Activated CD8-positive, alpha-beta T cell treated with anti-CD3 and anti-CD28 coated beads for 36 hours (primary cell): ENCODE results near the gene SORCS2. TPM values are rescaled to one million over a fixed set of nuclear protein-coding genes. Genes with fewer than 3 reads are reported as not detected.

Experiments
- ATAC-seq: fragments of 200-7000 bp; cut with Tn5 transposase; one replicate; pipeline ENCODE4 v1.10.0; 2021; ENCODE audit warnings: mild to moderate bottlenecking, moderate library complexity
- CTCF ChIA-PET: fragments of 350-600 bp; sonication (Branson Sonifier 250); formaldehyde crosslinking; loops from one replicate; lab custom pipeline; 2021; ENCODE audit warnings: antibody characterized with exemption; lab: Charles Lee
- POLR2A ChIA-PET: fragments of 350-600 bp; sonication (Branson Sonifier 250); formaldehyde crosslinking; loops from one replicate; lab custom pipeline; 2021; ENCODE audit warnings: antibody characterized with exemption; lab: Charles Lee
- DNase-seq: peaks from one replicate; pipeline ENCODE4 v3.0.0-alpha.2; 2020
- H3K27ac Mint-ChIP-seq: one replicate; pipeline ENCODE4 v1.8.0; 2021; ENCODE audit warnings: mild to moderate bottlenecking, mixed read lengths
- H3K27me3 Mint-ChIP-seq: one replicate; pipeline ENCODE4 v1.8.0; 2021; ENCODE audit warnings: mixed read lengths
- H3K36me3 Mint-ChIP-seq: one replicate; pipeline ENCODE4 v1.8.0; 2021; ENCODE audit warnings: low read depth, mixed read lengths
- H3K4me1 Mint-ChIP-seq: one replicate; pipeline ENCODE4 v1.8.0; 2021; ENCODE audit warnings: low read depth, mixed read lengths
- H3K4me3 Mint-ChIP-seq: one replicate; pipeline ENCODE4 v1.8.0; 2021; ENCODE audit warnings: mild to moderate bottlenecking, moderate library complexity, mixed read lengths
- H3K9me3 Mint-ChIP-seq: one replicate; pipeline ENCODE4 v1.8.0; 2021; ENCODE audit warnings: mixed read lengths
- intact Hi-C: fragments of 100-400 bp; cut with micrococcal nuclease; formaldehyde crosslinking; loops from one replicate; pipeline ENCODE4 v1.10.0; 2022
- total RNA-seq, 2 experiments: library from RNA; stranded (reverse); gene quantifications; one replicate each; pipeline ENCODE4 v1.2.3, GENCODE V29; 2021
- TF ChIP-seq, protein P1 (sequence below): fragments of 200-600 bp; IDR thresholded peaks from one replicate; pipeline ENCODE4 v1.8.0; 2022; ENCODE audit warnings: antibody characterized with exemption, mild to moderate bottlenecking

SORCS2 gene
- total RNA-seq, 2 experiments from 2014 or later = 0.05 TPM; not detected in 1

- POLR2A ChIA-PET = interaction anchor here (0.6 kb wide), 1 partner anchor 92 kb away, joined by 4 read pairs; no protein-coding TSS in a partner anchor
- Mint-ChIP-seq H3K9me3 (no peaks in the 10 kb centered on the region), H3K36me3 (no peaks in the 10 kb centered on the region), H3K4me3 (no peak overlapping the region), H3K27ac (no peak overlapping the region), H3K4me1 (no peaks in the 10 kb centered on the region), H3K27me3 (no peaks in the 10 kb centered on the region)
- CTCF ChIA-PET = no interaction called here
- ATAC-seq = no peak
- no peak for DNase-seq
- intact Hi-C loops = no loop called here
- TF ChIP-seq, protein P1, sequence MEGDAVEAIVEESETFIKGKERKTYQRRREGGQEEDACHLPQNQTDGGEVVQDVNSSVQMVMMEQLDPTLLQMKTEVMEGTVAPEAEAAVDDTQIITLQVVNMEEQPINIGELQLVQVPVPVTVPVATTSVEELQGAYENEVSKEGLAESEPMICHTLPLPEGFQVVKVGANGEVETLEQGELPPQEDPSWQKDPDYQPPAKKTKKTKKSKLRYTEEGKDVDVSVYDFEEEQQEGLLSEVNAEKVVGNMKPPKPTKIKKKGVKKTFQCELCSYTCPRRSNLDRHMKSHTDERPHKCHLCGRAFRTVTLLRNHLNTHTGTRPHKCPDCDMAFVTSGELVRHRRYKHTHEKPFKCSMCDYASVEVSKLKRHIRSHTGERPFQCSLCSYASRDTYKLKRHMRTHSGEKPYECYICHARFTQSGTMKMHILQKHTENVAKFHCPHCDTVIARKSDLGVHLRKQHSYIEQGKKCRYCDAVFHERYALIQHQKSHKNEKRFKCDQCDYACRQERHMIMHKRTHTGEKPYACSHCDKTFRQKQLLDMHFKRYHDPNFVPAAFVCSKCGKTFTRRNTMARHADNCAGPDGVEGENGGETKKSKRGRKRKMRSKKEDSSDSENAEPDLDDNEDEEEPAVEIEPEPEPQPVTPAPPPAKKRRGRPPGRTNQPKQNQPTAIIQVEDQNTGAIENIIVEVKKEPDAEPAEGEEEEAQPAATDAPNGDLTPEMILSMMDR = no peak
Measured at GRCh38 chr4:7564242-7564641, 371.9 kb downstream of the SORCS2 start.

DNA sequence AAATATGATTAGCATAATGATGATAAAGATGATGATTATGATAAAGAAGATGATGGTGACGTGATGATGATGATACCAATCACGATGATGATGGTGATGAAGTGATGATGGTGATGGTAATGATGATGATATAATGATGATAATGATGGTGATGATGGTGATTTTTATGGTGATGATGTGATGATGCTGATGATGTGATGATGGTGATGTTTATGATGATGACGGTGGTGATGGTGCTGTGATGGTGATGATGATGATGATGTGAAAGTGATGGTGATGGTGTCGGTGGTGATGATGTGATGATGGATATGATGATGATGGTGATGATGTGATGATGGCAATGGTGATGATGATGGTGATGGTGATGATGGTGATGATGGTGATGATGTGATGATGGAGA lies 373.1 kb downstream of the SORCS2 start:
- no peaks in the 10 kb centered on the region for H3K27me3 Mint-ChIP-seq
- H3K27ac Mint-ChIP-seq = no peak overlapping the region
- ChIA-PET CTCF (no interaction called here), POLR2A (no interaction called here)
- H3K4me1 Mint-ChIP-seq = no peaks in the 10 kb centered on the region
- DNase-seq (no peak), ATAC-seq (no peak)
- no peaks in the 10 kb centered on the region for H3K9me3 Mint-ChIP-seq
- intact Hi-C loops = no loop called here
- no peaks in the 10 kb centered on the region for H3K36me3 Mint-ChIP-seq
- H3K4me3 Mint-ChIP-seq = no peak overlapping the region
- TF ChIP-seq, protein P1 = no peak

GRCh38 chr4:7569810-7570783 lies 377.8 kb downstream of the SORCS2 start:
- Mint-ChIP-seq H3K4me3 (no peak overlapping the region), H3K9me3 (no peaks in the 10 kb centered on the region), H3K4me1 (no peaks in the 10 kb centered on the region), H3K27ac (no peak overlapping the region), H3K36me3 (no peaks in the 10 kb centered on the region), H3K27me3 (no peaks in the 10 kb centered on the region)
- intact Hi-C loops = no loop called here
- DNase-seq (no peak), ATAC-seq (no peak)
- TF ChIP-seq, protein P1 = no peak
- CTCF ChIA-PET = no interaction called here
- POLR2A ChIA-PET = no interaction called here

- DNase-seq (no peak), ATAC-seq (no peak)
- intact Hi-C loops = no loop called here
- TF ChIP-seq, protein P1 = no peak
- Mint-ChIP-seq H3K36me3 (peaks cover 4% of the 10 kb centered on the region), H3K27ac (no peak overlapping the region), H3K27me3 (no peaks in the 10 kb centered on the region), H3K9me3 (peaks cover 5% of the 10 kb centered on the region), H3K4me1 (no peaks in the 10 kb centered on the region), H3K4me3 (no peak overlapping the region)
- CTCF ChIA-PET = no interaction called here
- POLR2A ChIA-PET = no interaction called here
Measured at GRCh38 chr4:7571001-7571400, 378.7 kb downstream of the SORCS2 start.

- H3K4me1 Mint-ChIP-seq = no peaks in the 10 kb centered on the region
- no peaks in the 10 kb centered on the region for H3K27me3 Mint-ChIP-seq
- ATAC-seq (no peak), DNase-seq (no peak)
- no peak overlapping the region for H3K27ac Mint-ChIP-seq
- ChIA-PET POLR2A (no interaction called here), CTCF (no interaction called here)
- TF ChIP-seq, protein P1 = no peak
- H3K4me3 Mint-ChIP-seq = no peak overlapping the region
- peaks cover 12% of the 10 kb centered on the region for H3K9me3 Mint-ChIP-seq
- peaks cover 6% of the 10 kb centered on the region for H3K36me3 Mint-ChIP-seq
- intact Hi-C loops = no loop called here
Measured at GRCh38 chr4:7571701-7572100, 379.4 kb downstream of the SORCS2 start.
